ENCODE results near the gene MAP1LC3B2. TPM values are rescaled to one million over a fixed set of nuclear protein-coding genes. Genes with fewer than 3 reads are reported as not detected.

The MAP1LC3B2 gene
- total RNA-seq, 1 experiment from 2014 or later = 0.97 TPM

- Mint-ChIP-seq H3K27ac (ENCODE audit: unreplicated experiment) (no peak overlapping the region), H3K4me3 (ENCODE audit: low read depth, unreplicated experiment) (no peak overlapping the region), H3K4me1 (ENCODE audit: low read depth, unreplicated experiment) (no peaks in the 10 kb centered on the region), H3K9me3 (ENCODE audit: low read depth, unreplicated experiment) (no peaks in the 10 kb centered on the region), H3K27me3 (ENCODE audit: unreplicated experiment) (peaks cover 18% of the 10 kb centered on the region), H3K36me3 (ENCODE audit: insufficient read depth, unreplicated experiment) (no peaks in the 10 kb centered on the region)
- intact Hi-C loops (cut with micrococcal nuclease; ENCODE audit: unreplicated experiment) = no loop called here
- DNase-seq = no peak
- no TSS peak for BruUV-seq (replicated peaks)
- TF ChIP-seq, protein P1, sequence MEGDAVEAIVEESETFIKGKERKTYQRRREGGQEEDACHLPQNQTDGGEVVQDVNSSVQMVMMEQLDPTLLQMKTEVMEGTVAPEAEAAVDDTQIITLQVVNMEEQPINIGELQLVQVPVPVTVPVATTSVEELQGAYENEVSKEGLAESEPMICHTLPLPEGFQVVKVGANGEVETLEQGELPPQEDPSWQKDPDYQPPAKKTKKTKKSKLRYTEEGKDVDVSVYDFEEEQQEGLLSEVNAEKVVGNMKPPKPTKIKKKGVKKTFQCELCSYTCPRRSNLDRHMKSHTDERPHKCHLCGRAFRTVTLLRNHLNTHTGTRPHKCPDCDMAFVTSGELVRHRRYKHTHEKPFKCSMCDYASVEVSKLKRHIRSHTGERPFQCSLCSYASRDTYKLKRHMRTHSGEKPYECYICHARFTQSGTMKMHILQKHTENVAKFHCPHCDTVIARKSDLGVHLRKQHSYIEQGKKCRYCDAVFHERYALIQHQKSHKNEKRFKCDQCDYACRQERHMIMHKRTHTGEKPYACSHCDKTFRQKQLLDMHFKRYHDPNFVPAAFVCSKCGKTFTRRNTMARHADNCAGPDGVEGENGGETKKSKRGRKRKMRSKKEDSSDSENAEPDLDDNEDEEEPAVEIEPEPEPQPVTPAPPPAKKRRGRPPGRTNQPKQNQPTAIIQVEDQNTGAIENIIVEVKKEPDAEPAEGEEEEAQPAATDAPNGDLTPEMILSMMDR (IDR thresholded peaks at IDR 0.05; ENCODE audit: unreplicated experiment) = no peak
- CTCF ChIA-PET = no interaction called here
Observed at GRCh38 chr12:116551151-116551550, 8.0 kb upstream of the MAP1LC3B2 start.

GRCh38 chr12:116551619-116551951 is 7.6 kb upstream of the MAP1LC3B2 start:
- peaks cover 18% of the 10 kb centered on the region for H3K27me3 Mint-ChIP-seq (ENCODE audit: unreplicated experiment)
- no peak for DNase-seq
- H3K4me3 Mint-ChIP-seq (ENCODE audit: low read depth, unreplicated experiment) = no peak overlapping the region
- no peaks in the 10 kb centered on the region for H3K4me1 Mint-ChIP-seq (ENCODE audit: low read depth, unreplicated experiment)
- no peaks in the 10 kb centered on the region for H3K36me3 Mint-ChIP-seq (ENCODE audit: insufficient read depth, unreplicated experiment)
- CTCF ChIA-PET = interaction anchor here (1.1 kb wide), 1 partner anchor 12 kb away, joined by 4 read pairs; no protein-coding TSS in a partner anchor
- intact Hi-C loops (cut with micrococcal nuclease; ENCODE audit: unreplicated experiment) = no loop called here
- H3K27ac Mint-ChIP-seq (ENCODE audit: unreplicated experiment) = no peak overlapping the region
- no TSS peak for BruUV-seq (replicated peaks)
- no peaks in the 10 kb centered on the region for H3K9me3 Mint-ChIP-seq (ENCODE audit: low read depth, unreplicated experiment)
- TF ChIP-seq, protein P1 (IDR thresholded peaks at IDR 0.05; ENCODE audit: unreplicated experiment) = no peak

DNA sequence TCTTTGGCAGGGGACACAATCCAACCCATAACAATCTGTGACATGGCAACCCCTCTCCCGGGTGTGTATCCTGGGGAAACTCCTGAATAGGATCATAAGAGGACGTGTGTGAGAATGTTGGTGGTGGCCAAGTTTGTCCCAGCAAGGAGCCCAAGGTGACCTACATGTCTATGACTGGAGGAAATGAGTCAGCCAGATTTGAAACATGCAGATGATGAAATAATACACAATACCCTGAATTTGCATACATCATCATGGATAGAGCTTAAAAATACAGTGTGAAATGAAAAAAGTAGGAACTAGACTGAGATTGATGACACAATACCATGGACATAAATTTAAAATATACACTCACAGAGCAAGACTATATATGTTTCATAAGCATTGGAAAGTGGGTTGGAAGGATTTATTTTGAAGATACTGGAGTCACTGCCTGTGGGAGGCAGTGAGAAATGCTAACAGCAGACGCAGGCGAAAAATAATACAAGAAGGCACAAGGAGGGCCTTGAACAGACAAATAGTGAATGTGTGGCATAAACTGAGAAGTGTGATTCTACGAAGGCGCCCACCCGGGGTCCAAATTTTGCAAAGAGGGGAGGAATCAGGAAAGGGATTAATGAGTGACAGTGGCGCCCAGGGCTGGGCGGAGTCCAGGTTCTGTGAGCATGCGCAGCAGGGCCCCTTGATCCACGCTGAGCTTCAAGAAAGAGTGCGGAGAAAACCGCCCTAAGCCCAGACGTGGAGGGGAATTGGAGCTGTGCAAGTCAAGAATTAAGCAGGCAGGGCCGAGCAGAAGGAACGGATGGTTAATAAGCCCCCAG is 7.0 kb upstream of the MAP1LC3B2 start:
- Mint-ChIP-seq H3K4me3 (ENCODE audit: low read depth, unreplicated experiment) (no peak overlapping the region), H3K9me3 (ENCODE audit: low read depth, unreplicated experiment) (no peaks in the 10 kb centered on the region), H3K4me1 (ENCODE audit: low read depth, unreplicated experiment) (no peaks in the 10 kb centered on the region), H3K27ac (ENCODE audit: unreplicated experiment) (no peak overlapping the region), H3K36me3 (ENCODE audit: insufficient read depth, unreplicated experiment) (no peaks in the 10 kb centered on the region), H3K27me3 (ENCODE audit: unreplicated experiment) (peaks cover 16% of the 10 kb centered on the region)
- CTCF ChIA-PET = interaction anchor here (1.1 kb wide), 1 partner anchor 12 kb away, joined by 4 read pairs; no protein-coding TSS in a partner anchor
- no TSS peak for BruUV-seq (replicated peaks)
- intact Hi-C loops (cut with micrococcal nuclease; ENCODE audit: unreplicated experiment) = no loop called here
- TF ChIP-seq, protein P1 (IDR thresholded peaks at IDR 0.05; ENCODE audit: unreplicated experiment) = no peak
- DNase-seq = no peak

GRCh38 chr12:116552773-116553373 is 6.3 kb upstream of the MAP1LC3B2 start:
- intact Hi-C loops (cut with micrococcal nuclease; ENCODE audit: unreplicated experiment) = no loop called here
- no peak overlapping the region for H3K4me3 Mint-ChIP-seq (ENCODE audit: low read depth, unreplicated experiment)
- TF ChIP-seq, protein P1 (IDR thresholded peaks at IDR 0.05; ENCODE audit: unreplicated experiment) = no peak
- DNase-seq = no peak
- H3K9me3 Mint-ChIP-seq (ENCODE audit: low read depth, unreplicated experiment) = no peaks in the 10 kb centered on the region
- CTCF ChIA-PET = no interaction called here
- BruUV-seq (replicated peaks) = no TSS peak
- no peaks in the 10 kb centered on the region for H3K36me3 Mint-ChIP-seq (ENCODE audit: insufficient read depth, unreplicated experiment)
- H3K4me1 Mint-ChIP-seq (ENCODE audit: low read depth, unreplicated experiment) = no peaks in the 10 kb centered on the region
- peaks cover 9% of the 10 kb centered on the region for H3K27me3 Mint-ChIP-seq (ENCODE audit: unreplicated experiment)
- no peak overlapping the region for H3K27ac Mint-ChIP-seq (ENCODE audit: unreplicated experiment)
